KOPT-K1 (cell line): ENCODE data around the gene ACAA2.

Source experiments
- H3K27ac ChIP-seq: fragments of 200-600 bp; sonication (generic); 2 replicates; pipeline ENCODE4 v1.5.1; 2016; ENCODE audit warnings: antibody characterized with exemption, mild to moderate bottlenecking, low read depth, low read length; ENCODE audit not compliant: poor library complexity, severe bottlenecking
- H3K36me3 ChIP-seq: fragments of 200-600 bp; sonication (generic); 2 replicates; pipeline ENCODE4 v1.5.1; 2017; ENCODE audit warnings: antibody characterized with exemption, mild to moderate bottlenecking, low read length, moderate library complexity; ENCODE audit not compliant: insufficient read depth
- H3K9me3 ChIP-seq: fragments of 200-600 bp; sonication (generic); 2 replicates; pipeline ENCODE4 v1.5.1; 2017; ENCODE audit warnings: antibody characterized with exemption, low read length, mild to moderate bottlenecking; ENCODE audit not compliant: insufficient read depth, poor library complexity, severe bottlenecking

The ACAA2 gene

GRCh38 chr18:49813319-49814146 is at the start of gene ACAA2:
TSS of gene ACAA2 (minus strand) at chr18:49813533. CDS start at chr18:49813484, 49 bp downstream.
- peaks cover 18% of the 10 kb centered on the region for H3K9me3 ChIP-seq
- H3K36me3 ChIP-seq = no peaks in the 10 kb centered on the region
- H3K27ac ChIP-seq = peak within 1 kb of the TSS; percentile 95

- H3K27ac ChIP-seq = no peak overlapping the region
- no peaks in the 10 kb centered on the region for H3K9me3 ChIP-seq
- H3K36me3 ChIP-seq = no peaks in the 10 kb centered on the region
Observed at GRCh38 chr18:49862656-49863385, 49.5 kb upstream of the ACAA2 start.

GRCh38 chr18:49861659-49862058 is 48.3 kb upstream of the ACAA2 start:
- Histone ChIP-seq H3K9me3 (no peaks in the 10 kb centered on the region), H3K27ac (no peak overlapping the region), H3K36me3 (no peaks in the 10 kb centered on the region)

GRCh38 chr18:49859725-49860124 is 46.4 kb upstream of the ACAA2 start:
- Histone ChIP-seq H3K36me3 (no peaks in the 10 kb centered on the region), H3K27ac (no peak overlapping the region), H3K9me3 (no peaks in the 10 kb centered on the region)

- no peaks in the 10 kb centered on the region for H3K9me3 ChIP-seq
- no peak overlapping the region for H3K27ac ChIP-seq
- H3K36me3 ChIP-seq = no peaks in the 10 kb centered on the region
Observed at GRCh38 chr18:49859021-49859359, 45.7 kb upstream of the ACAA2 start.

GRCh38 chr18:49858309-49859020 is 45.1 kb upstream of the ACAA2 start:
- no peaks in the 10 kb centered on the region for H3K36me3 ChIP-seq
- no peak overlapping the region for H3K27ac ChIP-seq
- H3K9me3 ChIP-seq = no peaks in the 10 kb centered on the region

- Histone ChIP-seq H3K9me3 (no peaks in the 10 kb centered on the region), H3K27ac (no peak overlapping the region), H3K36me3 (no peaks in the 10 kb centered on the region)
Observed at GRCh38 chr18:49857708-49858107, 44.4 kb upstream of the ACAA2 start.

- Histone ChIP-seq H3K9me3 (no peaks in the 10 kb centered on the region), H3K27ac (no peak overlapping the region)
Observed at GRCh38 chr18:49856496-49856895, 43.2 kb upstream of the ACAA2 start.

GRCh38 chr18:49855711-49856415 is 42.5 kb upstream of the ACAA2 start:
- H3K27ac ChIP-seq = no peak overlapping the region
- no peaks in the 10 kb centered on the region for H3K9me3 ChIP-seq
- H3K36me3 ChIP-seq = no peaks in the 10 kb centered on the region

More at GRCh38 chr18:49856496-49856895, 43.2 kb upstream of the ACAA2 start:
- no peaks in the 10 kb centered on the region for H3K36me3 ChIP-seq

- Histone ChIP-seq H3K9me3 (no peaks in the 10 kb centered on the region), H3K27ac (no peak overlapping the region)
Observed at GRCh38 chr18:49854681-49855080, 41.3 kb upstream of the ACAA2 start.

GRCh38 chr18:49853436-49853835 is 40.1 kb upstream of the ACAA2 start:
- H3K9me3 ChIP-seq = no peaks in the 10 kb centered on the region
- no peaks in the 10 kb centered on the region for H3K36me3 ChIP-seq
- no peak overlapping the region for H3K27ac ChIP-seq

More at GRCh38 chr18:49854681-49855080, 41.3 kb upstream of the ACAA2 start:
- H3K36me3 ChIP-seq = no peaks in the 10 kb centered on the region

GRCh38 chr18:49853011-49853410 is 39.7 kb upstream of the ACAA2 start:
- H3K36me3 ChIP-seq = no peaks in the 10 kb centered on the region
- H3K27ac ChIP-seq = no peak overlapping the region
- no peaks in the 10 kb centered on the region for H3K9me3 ChIP-seq

GRCh38 chr18:49851624-49852023 is 38.3 kb upstream of the ACAA2 start:
- no peaks in the 10 kb centered on the region for H3K9me3 ChIP-seq
- no peak overlapping the region for H3K27ac ChIP-seq
- H3K36me3 ChIP-seq = no peaks in the 10 kb centered on the region

GRCh38 chr18:49850636-49851035 is 37.3 kb upstream of the ACAA2 start:
- Histone ChIP-seq H3K27ac (no peak overlapping the region), H3K36me3 (no peaks in the 10 kb centered on the region), H3K9me3 (no peaks in the 10 kb centered on the region)
